ENCODE measurements around the gene TTC33.
A peak's percentile ranks its signal among the peaks of the same experiment; 100 is the strongest.

The TTC33 gene

GRCh38 chr5:40652441-40653220, 103.1 kb downstream of the TTC33 start:
- peak overlapping the region; percentile 67 for H3K4me2 ChIP-seq (ENCODE audit: low read depth, low read length, poor library complexity, severe bottlenecking)

GRCh38 chr5:40651201-40651600, 104.6 kb downstream of the TTC33 start:
- H3K4me1 ChIP-seq (ENCODE audit: insufficient read depth, low read length, poor library complexity, severe bottlenecking): peaks cover 80% of the 10 kb centered on the region
- no peak for TF ChIP-seq EZH2phosphoT487 (IDR thresholded peaks at IDR 0.05; ENCODE audit: borderline replicate concordance)
- TF ChIP-seq CTCF (conservative IDR thresholded peaks at IDR 0.05; ENCODE audit: low read length): no peak
- no peaks in the 10 kb centered on the region for H3F3A ChIP-seq (ENCODE audit: low read depth)
- no peaks in the 10 kb centered on the region for H3K9me2 ChIP-seq (replicated peaks; ENCODE audit: low read depth, low read length)
- H3K9me3 ChIP-seq (ENCODE audit: insufficient read depth, low read depth, low read length): no peaks in the 10 kb centered on the region
- H3K4me2 ChIP-seq (ENCODE audit: low read depth, low read length, poor library complexity, severe bottlenecking): no peak overlapping the region
- H3K27me3 ChIP-seq (ENCODE audit: insufficient read depth, low read length, poor library complexity, severe bottlenecking): no peaks in the 10 kb centered on the region
- H3K79me2 ChIP-seq (ENCODE audit: insufficient read depth, low read length): no peaks in the 10 kb centered on the region
- no peak overlapping the region for H3K9ac ChIP-seq (ENCODE audit: low read depth, low read length, poor library complexity, severe bottlenecking)
- H3K4me3 ChIP-seq (ENCODE audit: low read length, poor library complexity, severe bottlenecking): no peak overlapping the region
- H3K36me3 ChIP-seq (ENCODE audit: insufficient read depth, low read length): no peaks in the 10 kb centered on the region
- no peak overlapping the region for H2AFZ ChIP-seq (ENCODE audit: low read length)
- no peaks in the 10 kb centered on the region for H4K20me1 ChIP-seq (ENCODE audit: insufficient read depth, low read length, poor library complexity, severe bottlenecking)

More at GRCh38 chr5:40652441-40653220, 103.1 kb downstream of the TTC33 start:
- Histone ChIP-seq H3K79me2 (ENCODE audit: insufficient read depth, low read length) (no peaks in the 10 kb centered on the region), H3K4me1 (ENCODE audit: insufficient read depth, low read length, poor library complexity, severe bottlenecking) (peaks cover 90% of the 10 kb centered on the region), H3F3A (ENCODE audit: low read depth) (no peaks in the 10 kb centered on the region), H3K9ac (ENCODE audit: low read depth, low read length, poor library complexity, severe bottlenecking) (peak overlapping the region; percentile 54), H4K20me1 (ENCODE audit: insufficient read depth, low read length, poor library complexity, severe bottlenecking) (no peaks in the 10 kb centered on the region), H3K4me3 (ENCODE audit: low read length, poor library complexity, severe bottlenecking) (peak overlapping the region; percentile 34), H2AFZ (ENCODE audit: low read length) (peak overlapping the region; percentile 47), H3K9me3 (ENCODE audit: insufficient read depth, low read depth, low read length) (no peaks in the 10 kb centered on the region), H3K27me3 (ENCODE audit: insufficient read depth, low read length, poor library complexity, severe bottlenecking) (no peaks in the 10 kb centered on the region), H3K9me2 (replicated peaks; ENCODE audit: low read depth, low read length) (no peaks in the 10 kb centered on the region), H3K36me3 (ENCODE audit: insufficient read depth, low read length) (no peaks in the 10 kb centered on the region)
- TF ChIP-seq CTCF (conservative IDR thresholded peaks at IDR 0.05; ENCODE audit: low read length) (no peak), EZH2phosphoT487 (IDR thresholded peaks at IDR 0.05; ENCODE audit: borderline replicate concordance) (no peak)

- H3K9me2 ChIP-seq (replicated peaks; ENCODE audit: low read depth, low read length): no peaks in the 10 kb centered on the region
- H2AFZ ChIP-seq (ENCODE audit: low read length): peak overlapping the region; percentile 70
- no peaks in the 10 kb centered on the region for H4K20me1 ChIP-seq (ENCODE audit: insufficient read depth, low read length, poor library complexity, severe bottlenecking)
- no peaks in the 10 kb centered on the region for H3F3A ChIP-seq (ENCODE audit: low read depth)
- H3K79me2 ChIP-seq (ENCODE audit: insufficient read depth, low read length): no peaks in the 10 kb centered on the region
- H3K9me3 ChIP-seq (ENCODE audit: insufficient read depth, low read depth, low read length): no peaks in the 10 kb centered on the region
- H3K9ac ChIP-seq (ENCODE audit: low read depth, low read length, poor library complexity, severe bottlenecking): peak overlapping the region; percentile 54
- no peak for TF ChIP-seq EZH2phosphoT487 (IDR thresholded peaks at IDR 0.05; ENCODE audit: borderline replicate concordance)
- TF ChIP-seq CTCF (conservative IDR thresholded peaks at IDR 0.05; ENCODE audit: low read length): no peak
- peak overlapping the region; percentile 4 for H3K4me2 ChIP-seq (ENCODE audit: low read depth, low read length, poor library complexity, severe bottlenecking)
- H3K27me3 ChIP-seq (ENCODE audit: insufficient read depth, low read length, poor library complexity, severe bottlenecking): no peaks in the 10 kb centered on the region
- no peak overlapping the region for H3K4me3 ChIP-seq (ENCODE audit: low read length, poor library complexity, severe bottlenecking)
- peaks cover 66% of the 10 kb centered on the region for H3K4me1 ChIP-seq (ENCODE audit: insufficient read depth, low read length, poor library complexity, severe bottlenecking)
- no peaks in the 10 kb centered on the region for H3K36me3 ChIP-seq (ENCODE audit: insufficient read depth, low read length)
Observed at GRCh38 chr5:40649463-40650030, 106.2 kb downstream of the TTC33 start.
